Small intestine (tissue), 7 donors: ENCODE measurements around the gene NSG2. TPM values are rescaled to one million over a fixed set of nuclear protein-coding genes. Genes with fewer than 3 reads are reported as not detected.
"Not testable (repeated sequence)": the region's sequence is repeated elsewhere in the genome, so short reads cannot be mapped to it uniquely, and the experiment has no call there.

Source experiments
- DNase-seq, 2 donors: peaks; one replicate each; pipeline versions ENCODE4 v3.0.0 to v3.0.0-alpha.2; 2013
- FAIRE-seq: peaks from 2 replicates; lab custom pipeline; 2012; peaks lifted over from hg19 to GRCh38; lab: Jason Lieb, UNC
- H3K27ac ChIP-seq, 3 donors: one replicate each; pipeline ENCODE4 v1.5.1; 2013; ENCODE audit warnings: low read length in 2 of 3, mild to moderate bottlenecking in 2 of 3, control low read depth in 1 of 3, inconsistent platforms in 1 of 3, low read depth in 1 of 3, moderate library complexity in 1 of 3
- H3K27me3 ChIP-seq, 3 donors: one replicate each; pipeline ENCODE4 v1.6.1; 2013; ENCODE audit warnings: low read length in 3 of 3, inconsistent platforms in 1 of 3; ENCODE audit not compliant: control insufficient read depth in 3 of 3, insufficient read depth in 3 of 3
- H3K36me3 ChIP-seq, 3 donors: one replicate each; pipeline ENCODE4 v1.6.1; 2013; ENCODE audit warnings: low read length in 3 of 3, inconsistent platforms in 1 of 3, low read depth in 1 of 3, mild to moderate bottlenecking in 1 of 3, moderate library complexity in 1 of 3; ENCODE audit not compliant: control insufficient read depth in 3 of 3, insufficient read depth in 2 of 3
- H3K4me1 ChIP-seq, 3 donors: one replicate each; pipeline ENCODE4 v1.6.1; 2013; ENCODE audit warnings: low read length in 2 of 3, inconsistent platforms in 1 of 3, low read depth in 1 of 3, mild to moderate bottlenecking in 1 of 3, moderate library complexity in 1 of 3; ENCODE audit not compliant: control insufficient read depth in 3 of 3, insufficient read depth in 2 of 3
- H3K4me3 ChIP-seq, 3 donors: one replicate each; pipeline ENCODE4 v1.5.1; 2013; ENCODE audit warnings: low read length in 3 of 3, control low read depth in 1 of 3, inconsistent platforms in 1 of 3, low read depth in 1 of 3, mild to moderate bottlenecking in 1 of 3, moderate library complexity in 1 of 3
- H3K9me3 ChIP-seq, 2 donors: one replicate each; pipeline ENCODE4 v1.6.1; 2013; ENCODE audit warnings: low read depth in 1 of 2, low read length in 1 of 2; ENCODE audit not compliant: control insufficient read depth in 2 of 2, insufficient read depth in 1 of 2
- WGBS, 3 donors: extraction: QIAGEN DNeasy Blood & Tissue Kit; methylation state at CpG; one replicate each; pipeline ENCODE4 v1.1.7; 2013; 5-methylcytosine and 5-hydroxymethylcytosine counted together
- polyA plus RNA-seq, 4 donors: library from polyadenylated mRNA; stranded (reverse) in 3 of 4; unstranded in 1 of 4; fragments of 200-250 nt in 3 of 4; fragments of 120-200 nt in 1 of 4; gene quantifications; one replicate each; pipeline versions ENCODE4 v1.2.1 to v1.2.3, GENCODE V29; 2013
- donor health status: healthy with polysubstance abuse.
- donor health status: control.
- donor health status: control.
- donor health status: Bipolar disorder and iron deficiency.
- donor health status: healthy.

The NSG2 gene
- polyA plus RNA-seq, 4 donors: 0.81 to 22.7 (median 1.7) TPM; not detected in 1

- no peak for FAIRE-seq
- no peak for DNase-seq
- no peaks in the 10 kb centered on the region for H3K4me1 ChIP-seq
- no peak overlapping the region for H3K27ac ChIP-seq
- no peaks in the 10 kb centered on the region for H3K9me3 ChIP-seq
- no peak overlapping the region for H3K4me3 ChIP-seq
- peaks cover 0 to 2% (median 0%) of the 10 kb centered on the region in 3 donors for H3K27me3 ChIP-seq
- H3K36me3 ChIP-seq: no peaks in the 10 kb centered on the region
- WGBS, 3 donors: 27 to 64% (median 47%) methylated on average over 2 of the region's 2 CpGs
These were observed 99.6 kb downstream of the NSG2 start for GRCh38 chr5:174145091-174145490.

- Histone ChIP-seq H3K27ac (no peak overlapping the region), H3K4me1 (no peaks in the 10 kb centered on the region), H3K27me3 (peaks cover 0 to 2% (median 0%) of the 10 kb centered on the region in 3 donors), H3K9me3 (no peaks in the 10 kb centered on the region), H3K36me3 (no peaks in the 10 kb centered on the region), H3K4me3 (no peak overlapping the region)
- FAIRE-seq (no peak), DNase-seq (no peak)
- WGBS, 3 donors: 53 to 64% (median 59%) methylated on average over 5 of the region's 5 CpGs
These were observed 100.3 kb downstream of the NSG2 start for GRCh38 chr5:174145821-174146220.

- 55 to 65% (median 57%) methylated on average over 6 of the region's 6 CpGs for WGBS, 3 donors
- FAIRE-seq (no peak), DNase-seq (no peak)
- Histone ChIP-seq H3K4me1 (no peaks in the 10 kb centered on the region), H3K27me3 (peaks cover 0 to 2% (median 0%) of the 10 kb centered on the region in 3 donors), H3K36me3 (no peaks in the 10 kb centered on the region), H3K4me3 (no peak overlapping the region), H3K9me3 (no peaks in the 10 kb centered on the region), H3K27ac (no peak overlapping the region)
These were observed 101.0 kb downstream of the NSG2 start for GRCh38 chr5:174146556-174146955.

- WGBS, 3 donors: 35 to 54% (median 43%) methylated on average over 1 of the region's 1 CpG
- FAIRE-seq, H3K4me3 ChIP-seq, H3K36me3 ChIP-seq, H3K9me3 ChIP-seq, H3K4me1 ChIP-seq, H3K27me3 ChIP-seq, H3K27ac ChIP-seq, DNase-seq: not testable (repeated sequence)
These were observed 101.5 kb downstream of the NSG2 start for GRCh38 chr5:174147012-174147411.

- peaks cover 0 to 2% (median 2%) of the 10 kb centered on the region in 3 donors for H3K27me3 ChIP-seq
- FAIRE-seq (no peak), DNase-seq (no peak)
- no peaks in the 10 kb centered on the region for H3K36me3 ChIP-seq
- 32 to 71% (median 54%) methylated on average over 2 of the region's 2 CpGs for WGBS, 3 donors
- H3K4me1 ChIP-seq: no peaks in the 10 kb centered on the region
- H3K9me3 ChIP-seq: no peaks in the 10 kb centered on the region
- H3K4me3 ChIP-seq: no peak overlapping the region
- H3K27ac ChIP-seq: no peak overlapping the region
These were observed 102.0 kb downstream of the NSG2 start for GRCh38 chr5:174147551-174147950.

- 76 to 85% (median 83%) methylated on average over 2 of the region's 2 CpGs for WGBS, 3 donors
- no peak for FAIRE-seq
These were observed 103.2 kb downstream of the NSG2 start for GRCh38 chr5:174148721-174149120.

GRCh38 chr5:174149426-174149825 lies 103.9 kb downstream of the NSG2 start:
- Histone ChIP-seq H3K4me3 (no peak overlapping the region), H3K27ac (no peak overlapping the region), H3K9me3 (no peaks in the 10 kb centered on the region), H3K36me3 (no peaks in the 10 kb centered on the region), H3K4me1 (no peaks in the 10 kb centered on the region), H3K27me3 (peaks cover 0 to 2% (median 2%) of the 10 kb centered on the region in 3 donors)
- 60 to 85% (median 80%) methylated on average over 3 of the region's 3 CpGs for WGBS, 3 donors
- DNase-seq: no peak
- no peak for FAIRE-seq

More at GRCh38 chr5:174148721-174149120, 103.2 kb downstream of the NSG2 start:
- Histone ChIP-seq H3K4me1 (no peaks in the 10 kb centered on the region), H3K27ac (no peak overlapping the region), H3K4me3 (no peak overlapping the region), H3K27me3 (peaks cover 0 to 2% (median 2%) of the 10 kb centered on the region in 3 donors), H3K36me3 (no peaks in the 10 kb centered on the region), H3K9me3 (no peaks in the 10 kb centered on the region)
- DNase-seq: peak in 1 of 2 donors; percentile 5

- Histone ChIP-seq H3K36me3 (no peaks in the 10 kb centered on the region), H3K4me1 (no peaks in the 10 kb centered on the region), H3K4me3 (no peak overlapping the region), H3K27ac (no peak overlapping the region), H3K27me3 (peaks cover 0 to 2% (median 2%) of the 10 kb centered on the region in 3 donors), H3K9me3 (no peaks in the 10 kb centered on the region)
- DNase-seq: no peak
- no peak for FAIRE-seq
- WGBS, 3 donors: 74 to 80% (median 79%) methylated on average over 6 of the region's 6 CpGs
These were observed 104.5 kb downstream of the NSG2 start for GRCh38 chr5:174149989-174150388.

GRCh38 chr5:174151599-174152181 lies 106.2 kb downstream of the NSG2 start:
- Histone ChIP-seq H3K4me3 (no peak overlapping the region), H3K27ac (no peak overlapping the region), H3K27me3 (peaks cover 0 to 2% (median 2%) of the 10 kb centered on the region in 3 donors), H3K36me3 (no peaks in the 10 kb centered on the region), H3K4me1 (no peaks in the 10 kb centered on the region), H3K9me3 (no peaks in the 10 kb centered on the region)
- no peak for DNase-seq
- no peak for FAIRE-seq
- WGBS, 3 donors: 57 to 71% (median 65%) methylated on average over 3 of the region's 3 CpGs
